Caco-2 (cell line): ENCODE results near the gene PEX13. TPM values are rescaled to one million over a fixed set of nuclear protein-coding genes. Genes with fewer than 3 reads are reported as not detected.
"Not testable (repeated sequence)": the region's sequence is repeated elsewhere in the genome, so short reads cannot be mapped to it uniquely, and the experiment has no call there.

Source experiments
- BruUV-seq: library from RNA; stranded (reverse); fragments of 400-500 nt; replicated peaks from 2 replicates; lab custom pipeline; 2021; lab: Mats Ljungman, UMichigan
- CTCF ChIA-PET: fragments of 300-600 bp; sonication (Branson Sonifier 250); formaldehyde crosslinking; loops from one replicate; lab custom pipeline; 2022; ENCODE audit warnings: antibody characterized with exemption; lab: Charles Lee
- POLR2A ChIA-PET: fragments of 300-600 bp; sonication (Branson Sonifier 250); formaldehyde crosslinking; loops from one replicate; lab custom pipeline; 2022; ENCODE audit warnings: antibody characterized with exemption; lab: Charles Lee
- DNase-seq, 2 experiments: peaks; one replicate each; pipeline versions ENCODE4 v3.0.0 to v3.0.0-alpha.2; 2020 to 2022
- H3K27me3 ChIP-seq: replicated peaks from 2 replicates; pipeline ENCODE4 v1.6.0; 2011; ENCODE audit warnings: low read length; ENCODE audit not compliant: control insufficient read depth, insufficient read depth
- H3K36me3 ChIP-seq: 2 replicates; pipeline ENCODE4 v1.5.1; 2011; ENCODE audit warnings: low read length; ENCODE audit not compliant: control insufficient read depth, insufficient read depth
- H3K4me1 ChIP-seq: fragments of 250-450 bp; sonication (Bioruptor Pico); 2 replicates; pipeline ENCODE4 v1.5.1; 2020; ENCODE audit warnings: mild to moderate bottlenecking
- H3K4me3 ChIP-seq: 2 replicates; pipeline ENCODE4 v1.5.1; 2011; ENCODE audit warnings: low read depth, mild to moderate bottlenecking, control low read depth, low read length
- H3K9me3 ChIP-seq: fragments of 250-450 bp; sonication (Bioruptor Pico); 2 replicates; pipeline ENCODE4 v1.5.1; 2020; ENCODE audit warnings: mild to moderate bottlenecking, moderate library complexity
- H3K27ac Mint-ChIP-seq: one replicate; pipeline ENCODE4 v1.8.0; 2022; ENCODE audit warnings: mixed read lengths; ENCODE audit not compliant: unreplicated experiment
- H3K27me3 Mint-ChIP-seq: one replicate; pipeline ENCODE4 v1.8.0; 2022; ENCODE audit warnings: mixed read lengths; ENCODE audit not compliant: insufficient read depth, unreplicated experiment
- H3K36me3 Mint-ChIP-seq: one replicate; pipeline ENCODE4 v1.8.0; 2022; ENCODE audit warnings: mild to moderate bottlenecking, mixed read lengths; ENCODE audit not compliant: insufficient read depth, unreplicated experiment
- H3K4me1 Mint-ChIP-seq: one replicate; pipeline ENCODE4 v1.8.0; 2022; ENCODE audit warnings: low read depth, mixed read lengths; ENCODE audit not compliant: unreplicated experiment
- H3K4me3 Mint-ChIP-seq: one replicate; pipeline ENCODE4 v1.8.0; 2022; ENCODE audit warnings: mild to moderate bottlenecking, moderate library complexity, mixed read lengths; ENCODE audit not compliant: unreplicated experiment
- H3K9me3 Mint-ChIP-seq: one replicate; pipeline ENCODE4 v1.8.0; 2022; ENCODE audit warnings: mixed read lengths; ENCODE audit not compliant: unreplicated experiment
- intact Hi-C: fragments of 100-400 bp; cut with micrococcal nuclease; formaldehyde crosslinking; loops from one replicate; pipeline ENCODE4 v1.10.0; 2022; ENCODE audit not compliant: unreplicated experiment
- total RNA-seq: library from RNA; stranded (reverse); gene quantifications from 2 replicates; pipeline ENCODE4 v1.2.3, GENCODE V29; 2022
- TF ChIP-seq, protein P1 (sequence below), 2 experiments: fragments of 200-600 bp in 1 of 2; IDR thresholded peaks; 1 replicate in 1 of 2; 2 replicates in 1 of 2; pipeline versions ENCODE4 v1.5.1 to v1.8.0; 2011 to 2022; ENCODE audit warnings: antibody characterized with exemption in 1 of 2, control low read depth in 1 of 2, inconsistent platforms in 1 of 2, low read depth in 1 of 2, low read length in 1 of 2, mild to moderate bottlenecking in 1 of 2, moderate library complexity in 1 of 2; ENCODE audit not compliant: insufficient read depth in 1 of 2, severe bottlenecking in 1 of 2, unreplicated experiment in 1 of 2

The PEX13 gene
- total RNA-seq, 1 experiment from 2014 or later, result 37.4 TPM

GRCh38 chr2:60977562-60977895 lies 40.0 kb upstream of the PEX13 start:
- ChIA-PET CTCF (no interaction called here), POLR2A (no interaction called here)
- no peaks in the 10 kb centered on the region for H3K27me3 Mint-ChIP-seq

DNA sequence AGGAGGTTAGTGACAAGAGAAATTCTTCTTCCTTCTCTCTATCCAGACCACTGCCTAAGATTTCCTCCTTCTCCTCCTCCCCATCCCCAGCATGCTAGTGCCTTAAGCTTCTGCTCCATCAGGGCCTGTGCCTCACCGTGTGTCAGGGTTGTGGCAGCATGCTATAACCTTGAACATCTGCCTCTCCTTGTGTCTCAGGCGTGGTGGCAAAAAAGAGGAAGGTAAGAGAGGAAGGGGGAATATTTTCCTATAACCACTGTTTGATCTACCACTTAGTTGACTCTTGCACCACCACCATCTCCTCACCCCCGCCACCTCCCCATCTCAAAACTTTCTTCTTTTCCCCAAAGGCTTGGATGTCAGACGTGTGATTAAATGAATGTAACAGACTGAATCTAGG lies 38.3 kb upstream of the PEX13 start:
- BruUV-seq, result no TSS peak
- H3K36me3 Mint-ChIP-seq, result no peaks in the 10 kb centered on the region
- no peaks in the 10 kb centered on the region for H3K27me3 Mint-ChIP-seq
- CTCF ChIA-PET, result no interaction called here
- H3K27ac Mint-ChIP-seq, result no peak overlapping the region
- intact Hi-C loops, result no loop called here
- no peaks in the 10 kb centered on the region for H3K27me3 ChIP-seq
- H3K4me3 Mint-ChIP-seq, result no peak overlapping the region
- POLR2A ChIA-PET, result no interaction called here
- no peak overlapping the region for H3K4me3 ChIP-seq
- H3K4me1 Mint-ChIP-seq, result no peaks in the 10 kb centered on the region
- no peaks in the 10 kb centered on the region for H3K9me3 Mint-ChIP-seq
- no peaks in the 10 kb centered on the region for H3K36me3 ChIP-seq
- no peak for DNase-seq
- no peaks in the 10 kb centered on the region for H3K9me3 ChIP-seq
- TF ChIP-seq, protein P1, sequence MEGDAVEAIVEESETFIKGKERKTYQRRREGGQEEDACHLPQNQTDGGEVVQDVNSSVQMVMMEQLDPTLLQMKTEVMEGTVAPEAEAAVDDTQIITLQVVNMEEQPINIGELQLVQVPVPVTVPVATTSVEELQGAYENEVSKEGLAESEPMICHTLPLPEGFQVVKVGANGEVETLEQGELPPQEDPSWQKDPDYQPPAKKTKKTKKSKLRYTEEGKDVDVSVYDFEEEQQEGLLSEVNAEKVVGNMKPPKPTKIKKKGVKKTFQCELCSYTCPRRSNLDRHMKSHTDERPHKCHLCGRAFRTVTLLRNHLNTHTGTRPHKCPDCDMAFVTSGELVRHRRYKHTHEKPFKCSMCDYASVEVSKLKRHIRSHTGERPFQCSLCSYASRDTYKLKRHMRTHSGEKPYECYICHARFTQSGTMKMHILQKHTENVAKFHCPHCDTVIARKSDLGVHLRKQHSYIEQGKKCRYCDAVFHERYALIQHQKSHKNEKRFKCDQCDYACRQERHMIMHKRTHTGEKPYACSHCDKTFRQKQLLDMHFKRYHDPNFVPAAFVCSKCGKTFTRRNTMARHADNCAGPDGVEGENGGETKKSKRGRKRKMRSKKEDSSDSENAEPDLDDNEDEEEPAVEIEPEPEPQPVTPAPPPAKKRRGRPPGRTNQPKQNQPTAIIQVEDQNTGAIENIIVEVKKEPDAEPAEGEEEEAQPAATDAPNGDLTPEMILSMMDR (IDR thresholded peaks at IDR 0.05; ENCODE audit: insufficient read depth in 1 of 2, low read depth in 1 of 2, low read length in 1 of 2, severe bottlenecking in 1 of 2, unreplicated experiment in 1 of 2), result no peak
- H3K4me1 ChIP-seq, result no peaks in the 10 kb centered on the region

More at GRCh38 chr2:60977562-60977895, 40.0 kb upstream of the PEX13 start:
- no peak overlapping the region for H3K4me3 ChIP-seq
- H3K4me1 ChIP-seq, result no peaks in the 10 kb centered on the region
- no peaks in the 10 kb centered on the region for H3K27me3 ChIP-seq
- H3K36me3 ChIP-seq, result no peaks in the 10 kb centered on the region
- Mint-ChIP-seq H3K36me3 (no peaks in the 10 kb centered on the region), H3K4me3 (no peak overlapping the region), H3K27ac (no peak overlapping the region), H3K9me3 (no peaks in the 10 kb centered on the region), H3K4me1 (no peaks in the 10 kb centered on the region)
- no TSS peak for BruUV-seq
- intact Hi-C loops, result no loop called here
- no peak for DNase-seq
- TF ChIP-seq, protein P1 (IDR thresholded peaks at IDR 0.05; ENCODE audit: insufficient read depth in 1 of 2, low read depth in 1 of 2, low read length in 1 of 2, severe bottlenecking in 1 of 2, unreplicated experiment in 1 of 2), result no peak
- H3K9me3 ChIP-seq, result no peaks in the 10 kb centered on the region

DNA sequence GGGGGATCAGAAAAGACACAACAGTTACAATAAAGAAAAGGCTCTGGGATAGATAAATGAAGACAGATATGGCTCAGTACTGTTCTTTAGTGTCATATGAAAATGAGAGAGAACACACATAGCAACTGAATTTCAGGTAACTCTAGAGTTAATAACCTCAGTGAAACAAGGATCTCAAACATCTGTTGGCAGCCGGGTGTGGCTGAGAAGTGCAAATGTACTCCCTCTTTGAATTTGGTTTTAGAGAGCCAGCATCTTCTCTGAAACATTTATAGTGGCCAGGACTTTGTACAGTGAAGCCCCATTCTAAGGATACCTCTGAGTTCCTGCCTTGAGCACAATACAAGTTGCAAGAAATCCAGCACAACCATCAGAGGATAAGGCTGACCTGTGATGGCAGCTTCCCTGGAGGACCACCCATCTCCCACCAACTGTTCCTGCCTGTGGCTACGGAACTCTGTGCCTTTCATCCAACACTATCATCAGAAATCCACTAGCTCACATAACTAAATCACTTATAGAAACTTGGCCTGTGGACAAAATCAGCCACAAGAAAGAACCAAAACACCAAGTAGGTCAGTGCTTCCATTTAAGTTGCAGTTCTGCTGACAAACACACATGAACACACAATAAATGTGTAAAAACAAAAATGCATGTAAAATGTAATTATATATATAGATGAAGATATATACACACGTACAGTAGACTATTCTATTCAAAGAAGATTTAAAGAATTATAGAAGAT lies 37.3 kb upstream of the PEX13 start:
- no peaks in the 10 kb centered on the region for H3K9me3 Mint-ChIP-seq

DNA sequence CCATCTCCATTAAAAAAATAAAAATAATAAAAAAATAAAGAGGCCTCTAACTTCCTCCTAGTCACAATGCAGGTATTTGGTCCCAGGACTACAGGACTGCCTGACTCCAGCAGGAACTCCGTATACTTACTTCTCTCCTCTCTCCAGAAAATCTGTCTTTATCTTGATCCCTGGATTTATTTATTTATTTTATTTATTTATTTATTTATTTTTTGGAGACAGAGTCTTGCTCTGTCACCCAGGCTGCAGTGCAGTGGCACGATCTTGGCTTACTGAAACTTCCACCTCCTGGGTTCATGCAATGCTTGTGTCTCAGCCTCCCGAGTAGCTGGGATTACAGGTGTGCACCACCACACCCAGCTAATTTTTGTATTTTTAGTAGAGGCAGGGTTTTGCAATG lies 35.5 kb upstream of the PEX13 start:
- H3K36me3 Mint-ChIP-seq, H3K27ac Mint-ChIP-seq, H3K4me1 ChIP-seq, H3K4me3 ChIP-seq, POLR2A ChIA-PET, CTCF ChIA-PET, H3K4me1 Mint-ChIP-seq, H3K36me3 ChIP-seq, H3K9me3 ChIP-seq, H3K27me3 ChIP-seq, H3K9me3 Mint-ChIP-seq, DNase-seq, H3K27me3 Mint-ChIP-seq, H3K4me3 Mint-ChIP-seq, BruUV-seq, intact Hi-C loops: not testable (repeated sequence)

More for the DNA sequence above, 37.3 kb upstream of the PEX13 start:
- ChIA-PET POLR2A (no interaction called here), CTCF (no interaction called here)
- Mint-ChIP-seq H3K36me3 (no peaks in the 10 kb centered on the region), H3K4me1 (no peaks in the 10 kb centered on the region), H3K27ac (no peak overlapping the region), H3K4me3 (no peak overlapping the region), H3K27me3 (no peaks in the 10 kb centered on the region)
- TF ChIP-seq, protein P1 (IDR thresholded peaks at IDR 0.05; ENCODE audit: insufficient read depth in 1 of 2, low read depth in 1 of 2, low read length in 1 of 2, severe bottlenecking in 1 of 2, unreplicated experiment in 1 of 2), result no peak
- BruUV-seq, result no TSS peak
- DNase-seq, result no peak
- Histone ChIP-seq H3K4me1 (no peaks in the 10 kb centered on the region), H3K9me3 (no peaks in the 10 kb centered on the region), H3K36me3 (no peaks in the 10 kb centered on the region), H3K4me3 (no peak overlapping the region), H3K27me3 (no peaks in the 10 kb centered on the region)
- intact Hi-C loops, result no loop called here
